ENCODE measurements around the gene IL1RAPL1. TPM values are rescaled to one million over a fixed set of nuclear protein-coding genes. Genes with fewer than 3 reads are reported as not detected.

IL1RAPL1 gene
- 16.0 TPM for total RNA-seq

GRCh38 chrX:28586981-28587551, at the start of gene IL1RAPL1:
Gene IL1RAPL1 (plus strand): TSS chrX:28587446.

Small RNA genes lying within 50 kb of the gene (small RNA-seq; reads per million reads assigned to genes)
- gene MIR4666B (ENCODE audit: low replicate concordance): not detected
- not detected for gene RF00284 (ENCODE audit: low replicate concordance)
- gene RNA5SP500 (ENCODE audit: low replicate concordance): 0.61 reads per million, percentile 55 among the genes with 10 or more reads in this experiment

Measured in parietal lobe (tissue), 2 donors.